ENCODE data around the gene OR13C8.

GRCh38 chr9:104536756-104537155, 32.2 kb upstream of the OR13C8 start, which contains the start of gene OR13C3:
- no peak for TF ChIP-seq CTCF (IDR thresholded peaks at IDR 0.05)
- TF ChIP-seq POLR2A (IDR thresholded peaks at IDR 0.05): no peak
